ENCODE results near the gene AP3S2.

GRCh38 chr15:89822026-89822425 is 71.8 kb downstream of the AP3S2 start:
- TF ChIP-seq CTCF (IDR thresholded peaks at IDR 0.05) (no peak), POLR2A (IDR thresholded peaks at IDR 0.05) (no peak), POLR2AphosphoS5 (IDR thresholded peaks at IDR 0.05) (no peak)
